Daoy (cell line): ENCODE measurements around the gene VSX1. TPM values are rescaled to one million over a fixed set of nuclear protein-coding genes. Genes with fewer than 3 reads are reported as not detected.

Source experiments
- DNase-seq: peaks from one replicate; pipeline ENCODE4 v3.0.0-alpha.2; 2015; ENCODE audit warnings: low read depth
- total RNA-seq: library from RNA; depleted of rRNA; stranded (reverse); fragments of >200 nt; shearing (Covaris generic); gene quantifications from 2 replicates; pipeline ENCODE4 v1.2.3, GENCODE V29; 2014

The VSX1 gene
- total RNA-seq, 1 experiment from 2014 or later: not detected

- peak; percentile 43 for DNase-seq
Measured at GRCh38 chr20:25065625-25066338, 16.2 kb downstream of the VSX1 start.

DNA sequence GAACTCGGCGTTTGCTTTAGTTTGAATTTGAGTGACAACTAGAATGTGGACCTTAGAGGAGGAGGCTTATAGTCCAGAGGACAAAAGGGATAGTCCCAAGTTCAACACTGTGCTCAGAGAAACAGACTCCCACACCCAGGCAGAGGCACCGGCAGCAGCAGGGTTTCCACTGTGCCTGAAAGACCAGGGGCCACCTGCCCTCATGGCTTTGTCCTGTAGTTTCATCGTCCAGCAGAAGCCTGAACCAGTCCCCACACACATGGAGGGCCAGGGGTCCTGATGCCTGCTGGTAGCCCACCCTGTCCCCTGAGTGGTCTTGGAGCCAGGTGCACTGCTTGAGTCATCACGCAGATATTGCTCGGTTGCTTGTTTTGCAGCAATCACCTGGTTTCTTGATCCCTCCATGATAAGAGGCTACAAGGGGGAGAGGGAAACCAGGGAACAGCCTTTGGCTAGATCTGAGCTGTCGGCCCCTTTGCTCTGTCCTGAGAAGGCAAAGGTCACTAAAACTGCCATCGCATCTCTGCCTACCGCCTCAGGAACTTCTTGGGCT, 16.8 kb downstream of the VSX1 start:
- DNase-seq: no peak

GRCh38 chr20:25064561-25065071, 17.3 kb downstream of the VSX1 start:
- no peak for DNase-seq

DNA sequence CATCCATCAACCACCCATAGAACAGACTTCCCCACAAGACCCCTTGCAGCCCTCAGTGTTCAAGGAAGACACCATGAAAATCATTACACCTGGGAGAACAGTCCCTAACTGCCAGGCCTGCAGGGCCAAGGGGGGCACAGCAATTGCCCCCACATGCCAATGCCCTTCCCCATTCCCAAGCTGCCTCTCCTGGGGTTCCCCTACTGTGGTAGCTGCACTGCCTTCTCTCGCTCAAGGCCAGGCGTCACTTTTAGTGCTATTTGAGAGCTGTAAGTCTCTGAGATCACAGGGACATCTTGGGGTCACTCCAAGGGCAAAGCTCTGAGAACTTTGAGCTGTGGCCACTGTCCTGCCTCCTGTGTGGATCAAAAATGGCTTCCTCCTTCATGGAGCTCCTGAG, 18.0 kb downstream of the VSX1 start:
- DNase-seq: no peak

DNA sequence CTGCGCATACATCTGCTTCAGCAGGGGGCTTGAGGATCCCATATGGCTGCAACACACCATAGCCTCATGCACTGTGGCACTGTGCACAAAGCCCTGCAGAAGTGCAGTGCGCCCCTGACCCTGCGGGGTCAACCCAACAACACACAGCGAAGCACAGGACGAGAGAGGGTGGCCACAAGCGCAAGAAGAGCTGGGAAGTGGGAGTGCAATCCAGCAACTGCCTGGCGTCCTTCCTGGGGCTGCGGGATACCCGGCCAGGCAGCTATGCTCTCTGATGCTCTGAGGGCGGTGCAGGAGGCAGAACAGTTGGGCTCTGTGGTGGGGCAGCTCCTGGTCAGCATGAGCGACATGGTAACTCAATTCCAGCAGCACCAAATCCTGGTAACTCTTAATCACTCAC, 18.4 kb downstream of the VSX1 start:
- DNase-seq: no peak

DNA sequence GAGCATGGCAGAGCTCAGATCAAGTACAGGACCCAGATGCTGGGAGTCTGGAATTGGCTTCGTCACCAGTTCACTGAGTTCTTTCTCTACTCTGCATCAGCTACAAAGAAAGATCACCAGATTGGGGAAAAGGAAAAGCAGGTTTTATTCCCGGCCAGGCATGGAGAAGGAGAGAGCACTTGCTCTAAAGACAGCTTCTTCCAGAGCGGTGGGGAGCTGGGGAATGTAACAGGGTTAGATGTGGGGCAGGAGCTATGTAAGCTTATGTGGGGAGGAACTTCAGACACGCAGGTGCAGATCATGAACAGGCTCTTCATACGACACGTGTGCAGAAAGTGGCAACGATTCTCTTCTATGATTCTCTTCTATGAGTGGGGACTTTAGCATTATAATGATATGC, 19.1 kb downstream of the VSX1 start:
- no peak for DNase-seq

GRCh38 chr20:25061821-25062530, 20.0 kb downstream of the VSX1 start:
- no peak for DNase-seq

- no peak for DNase-seq
Measured at GRCh38 chr20:25061103-25061799, 20.7 kb downstream of the VSX1 start.

DNA sequence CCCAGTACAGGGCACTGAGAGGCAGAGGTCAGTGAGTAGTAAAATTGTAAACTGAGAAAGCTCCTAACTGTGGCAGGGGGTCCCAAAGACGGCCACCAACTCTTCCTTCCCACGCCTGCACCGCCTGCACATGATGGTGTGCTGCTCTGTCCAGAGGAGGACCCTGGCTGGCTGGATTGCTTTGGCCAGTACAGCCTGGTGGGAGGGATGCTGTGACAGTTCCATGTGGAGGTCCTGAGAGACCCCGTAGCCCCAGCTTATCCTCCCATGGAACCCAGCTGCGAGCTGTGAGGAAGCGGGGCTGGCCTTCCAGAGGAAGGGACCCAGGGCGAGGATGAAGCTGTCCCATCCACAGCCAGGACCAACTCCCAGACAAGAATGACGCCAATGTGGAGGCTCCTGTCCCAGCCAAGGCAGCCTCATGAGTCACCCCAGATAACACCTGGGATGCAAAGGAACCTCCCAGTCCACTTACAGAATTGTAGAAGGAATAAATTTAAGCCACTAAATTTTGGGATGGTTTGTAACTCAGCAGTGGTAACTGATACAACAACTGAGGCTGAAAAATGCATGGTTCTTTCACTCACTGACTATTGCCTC, 22.0 kb downstream of the VSX1 start:
- DNase-seq: no peak

DNA sequence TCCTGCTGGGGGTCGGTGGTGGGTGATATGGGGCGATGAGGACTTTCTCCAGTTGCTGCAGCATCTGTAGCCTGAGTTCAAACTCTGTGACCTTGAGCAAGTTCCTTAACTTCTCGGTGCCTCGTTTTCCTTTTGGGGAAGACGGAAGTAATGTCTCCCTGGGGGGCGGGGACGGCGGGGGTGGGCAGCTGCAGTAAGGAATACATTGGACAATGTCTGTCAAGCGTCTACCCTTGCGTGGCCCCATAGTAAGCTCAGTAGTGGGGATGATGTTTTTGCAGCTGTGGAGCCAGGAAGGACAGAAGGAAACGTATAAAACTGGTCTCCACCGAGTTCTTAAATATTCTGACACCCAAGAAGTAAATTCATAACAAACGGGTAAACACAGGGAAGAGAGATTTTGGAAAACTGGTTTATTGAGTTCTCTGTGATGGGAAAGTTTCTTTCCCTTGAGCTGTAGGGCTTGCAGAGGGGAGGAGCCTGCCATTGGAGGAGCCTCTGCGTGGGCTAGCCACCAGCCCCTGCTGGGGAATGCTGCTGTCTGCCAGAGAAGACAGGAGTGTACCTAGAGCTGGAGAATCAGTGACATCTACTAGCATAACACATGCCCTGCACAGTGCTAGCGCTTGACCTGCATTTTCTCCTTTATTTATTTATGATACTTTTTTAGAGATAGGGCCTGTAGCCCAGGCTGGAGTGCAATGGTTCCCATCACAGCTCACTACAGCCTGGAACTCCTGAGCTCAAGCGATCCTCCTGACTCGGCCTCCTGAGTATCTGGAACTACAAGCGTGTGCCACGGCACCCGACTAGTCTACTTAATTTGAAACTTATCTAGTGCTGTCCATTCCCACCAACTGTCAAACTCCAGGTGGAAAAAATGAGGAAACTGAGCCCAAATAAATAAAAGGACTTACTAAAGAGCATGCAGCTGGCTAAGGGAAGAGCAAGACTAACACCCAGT, 22.8 kb downstream of the VSX1 start:
- no peak for DNase-seq

GRCh38 chr20:25058051-25058846, 23.7 kb downstream of the VSX1 start, which contains the start of gene ACSS1:
ACSS1 (minus strand) TSS chr20:25058139; CDS start chr20:25058102, 37 bp downstream.
- DNase-seq: peak; percentile 64

GRCh38 chr20:25057234-25058050, 24.5 kb downstream of the VSX1 start:
- DNase-seq: peak; percentile 61

DNA sequence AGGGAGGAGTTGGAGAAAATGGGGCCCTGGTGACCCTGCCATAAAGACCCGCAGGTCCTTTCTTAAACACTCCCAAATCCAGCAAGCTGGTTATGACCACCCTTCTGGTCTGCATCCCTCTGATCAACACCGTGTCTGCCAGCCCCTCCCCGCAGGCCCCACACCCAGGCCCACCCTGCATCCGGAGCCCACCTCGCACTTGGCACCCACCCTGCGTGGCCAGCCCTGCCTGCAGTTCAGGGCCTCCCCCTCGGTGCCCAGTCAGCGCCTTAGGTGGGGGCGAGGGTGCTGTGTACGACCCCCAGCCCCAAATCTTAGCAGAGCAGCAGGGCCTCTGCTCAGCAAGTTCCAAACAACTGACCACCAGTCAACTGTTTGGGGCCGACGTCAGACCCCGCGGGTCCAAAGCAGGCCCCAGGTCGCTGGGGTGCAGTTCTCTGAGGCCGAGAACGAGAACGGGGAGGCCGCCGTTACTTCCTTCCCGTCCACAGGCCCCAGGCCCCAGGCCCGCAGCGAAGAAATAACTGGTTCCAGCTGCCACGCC, 25.2 kb downstream of the VSX1 start:
- DNase-seq: no peak

DNA sequence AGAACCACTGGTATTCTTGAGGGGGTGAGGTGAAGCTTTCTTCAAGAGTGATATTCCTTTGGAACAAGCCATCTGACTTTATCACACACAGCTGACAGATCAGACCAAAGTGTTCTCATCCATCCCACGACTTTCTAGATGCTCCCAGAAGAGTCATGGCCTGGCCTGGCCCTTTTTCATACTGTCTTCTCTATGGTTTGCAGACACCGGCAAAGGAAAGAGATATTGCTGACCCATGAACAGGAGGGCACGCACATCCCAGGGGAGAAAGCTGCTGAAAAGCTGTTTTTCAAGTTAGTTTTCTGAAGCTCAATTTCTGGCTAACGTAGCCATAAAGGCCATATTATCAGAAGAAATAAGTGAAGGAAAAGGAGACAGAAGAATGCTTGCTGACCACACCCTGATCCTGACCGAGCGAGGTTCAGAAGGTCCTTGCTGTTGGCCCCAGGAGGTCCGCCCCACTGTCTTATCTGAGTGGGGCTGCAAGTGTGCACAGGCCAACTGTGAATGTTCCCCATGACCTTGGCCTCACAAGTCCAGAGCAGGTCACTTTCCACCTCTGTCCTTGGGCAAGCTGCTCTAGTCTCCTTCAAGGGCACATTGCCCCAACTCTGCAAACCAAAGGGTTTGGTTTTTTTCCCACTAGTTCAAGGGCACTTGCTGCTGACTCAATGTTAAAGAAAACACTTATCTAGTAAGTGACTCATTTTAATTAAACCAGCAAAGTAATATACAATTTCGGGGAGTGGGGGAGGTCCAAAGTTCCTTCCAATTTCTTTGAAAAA, 26.0 kb downstream of the VSX1 start:
- peak; percentile 57 for DNase-seq

GRCh38 chr20:25054995-25055629, 26.8 kb downstream of the VSX1 start:
- peak; percentile 28 for DNase-seq

- DNase-seq: no peak
Measured at GRCh38 chr20:25054096-25054820, 27.7 kb downstream of the VSX1 start.
